Measurements from ENCODE around the gene SLC2A3.
A peak's percentile ranks its signal among the peaks of the same experiment; 100 is the strongest.
"Not testable (repeated sequence)": the region's sequence is repeated elsewhere in the genome, so short reads cannot be mapped to it uniquely, and the experiment has no call there.

SLC2A3 gene

GRCh38 chr12:7916936-7917335 lies 19.1 kb downstream of the SLC2A3 start:
- H3K4me3 ChIP-seq (replicated peaks; ENCODE audit: low read depth, low read length), result no peak overlapping the region
- no peak for TF ChIP-seq CTCF (IDR thresholded peaks at IDR 0.05; ENCODE audit: low read depth, low read length, missing control alignments)
- no peak for DNase-seq (ENCODE audit: extremely low read depth, low read depth)

GRCh38 chr12:7915661-7916403 lies 20.2 kb downstream of the SLC2A3 start:
- no peak for TF ChIP-seq CTCF (IDR thresholded peaks at IDR 0.05; ENCODE audit: low read depth, low read length, missing control alignments)
- no peak overlapping the region for H3K4me3 ChIP-seq (replicated peaks; ENCODE audit: low read depth, low read length)
- no peak for DNase-seq (ENCODE audit: extremely low read depth, low read depth)

GRCh38 chr12:7910106-7910505 lies 25.9 kb downstream of the SLC2A3 start:
- DNase-seq (ENCODE audit: extremely low read depth, low read depth); H3K4me3 ChIP-seq (replicated peaks; ENCODE audit: low read depth, low read length): not testable (repeated sequence)

- no peak for DNase-seq (ENCODE audit: extremely low read depth, low read depth)
- peak; percentile 35 for TF ChIP-seq CTCF (IDR thresholded peaks at IDR 0.05; ENCODE audit: low read depth, low read length, missing control alignments)
- H3K4me3 ChIP-seq (replicated peaks; ENCODE audit: low read depth, low read length), result no peak overlapping the region
Observed at GRCh38 chr12:7907009-7907408, 29.0 kb downstream of the SLC2A3 start.

- not testable (repeated sequence) for H3K4me3 ChIP-seq (replicated peaks; ENCODE audit: low read depth, low read length); DNase-seq (ENCODE audit: extremely low read depth, low read depth)
Observed at GRCh38 chr12:7906303-7906702, 29.7 kb downstream of the SLC2A3 start.

GRCh38 chr12:7905600-7906125 lies 30.3 kb downstream of the SLC2A3 start:
- DNase-seq (ENCODE audit: extremely low read depth, low read depth); H3K4me3 ChIP-seq (replicated peaks; ENCODE audit: low read depth, low read length): not testable (repeated sequence)

- no peak for DNase-seq (ENCODE audit: extremely low read depth, low read depth)
- TF ChIP-seq CTCF (IDR thresholded peaks at IDR 0.05; ENCODE audit: low read depth, low read length, missing control alignments), result no peak
- H3K4me3 ChIP-seq (replicated peaks; ENCODE audit: low read depth, low read length), result no peak overlapping the region
Observed at GRCh38 chr12:7905071-7905470, 30.9 kb downstream of the SLC2A3 start.

GRCh38 chr12:7902416-7902815 lies 33.6 kb downstream of the SLC2A3 start:
- not testable (repeated sequence) for H3K4me3 ChIP-seq (replicated peaks; ENCODE audit: low read depth, low read length); DNase-seq (ENCODE audit: extremely low read depth, low read depth)

- no peak for TF ChIP-seq CTCF (IDR thresholded peaks at IDR 0.05; ENCODE audit: low read depth, low read length, missing control alignments)
- no peak for DNase-seq (ENCODE audit: extremely low read depth, low read depth)
- no peak overlapping the region for H3K4me3 ChIP-seq (replicated peaks; ENCODE audit: low read depth, low read length)
Observed at GRCh38 chr12:7899755-7900154, 36.2 kb downstream of the SLC2A3 start.

GRCh38 chr12:7896726-7897125 lies 39.3 kb downstream of the SLC2A3 start:
- DNase-seq (ENCODE audit: extremely low read depth, low read depth); H3K4me3 ChIP-seq (replicated peaks; ENCODE audit: low read depth, low read length): not testable (repeated sequence)

Measured in HFF-Myc (cell line).